GM13976 (cell line): ENCODE data around the gene FAM163B.

Experiments
- DNase-seq: peaks from one replicate; pipeline ENCODE4 v3.0.0; 2012; ENCODE audit warnings: low spot score
- CTCF ChIP-seq: IDR thresholded peaks from 2 replicates; pipeline ENCODE4 v1.5.1; 2012; ENCODE audit warnings: borderline replicate concordance, mild to moderate bottlenecking; ENCODE audit not compliant: insufficient read depth; ENCODE audit errors: extremely low read depth, missing control alignments, control extremely low read depth
- in situ Hi-C: fragments of 300-500 bp; cut with MboI; formaldehyde crosslinking; loops from one replicate; pipeline ENCODE4 v1.12.0; 2022; ENCODE audit warnings: low sequenced_read_pairs, mixed read lengths, inconsistent platforms; ENCODE audit not compliant: unreplicated experiment

Gene FAM163B

GRCh38 chr9:133560944-133561343 lies 48.2 kb downstream of the FAM163B start:
- TF ChIP-seq CTCF, result no peak
- DNase-seq, result no peak
- in situ Hi-C loops, result loop anchor here (25.0 kb wide), 1 partner anchor 451 kb away; no protein-coding TSS in a partner anchor

GRCh38 chr9:133560311-133560710 lies 48.9 kb downstream of the FAM163B start:
- in situ Hi-C loops, result loop anchor here (25.0 kb wide), 1 partner anchor 452 kb away; no protein-coding TSS in a partner anchor
- no peak for DNase-seq

GRCh38 chr9:133558191-133559126 lies 50.7 kb downstream of the FAM163B start:
- in situ Hi-C loops, result loop anchor here (25.0 kb wide), 1 partner anchor 454 kb away; no protein-coding TSS in a partner anchor
- DNase-seq, result peak; percentile 89
- TF ChIP-seq CTCF, result no peak

More at GRCh38 chr9:133560311-133560710, 48.9 kb downstream of the FAM163B start:
- no peak for TF ChIP-seq CTCF

DNA sequence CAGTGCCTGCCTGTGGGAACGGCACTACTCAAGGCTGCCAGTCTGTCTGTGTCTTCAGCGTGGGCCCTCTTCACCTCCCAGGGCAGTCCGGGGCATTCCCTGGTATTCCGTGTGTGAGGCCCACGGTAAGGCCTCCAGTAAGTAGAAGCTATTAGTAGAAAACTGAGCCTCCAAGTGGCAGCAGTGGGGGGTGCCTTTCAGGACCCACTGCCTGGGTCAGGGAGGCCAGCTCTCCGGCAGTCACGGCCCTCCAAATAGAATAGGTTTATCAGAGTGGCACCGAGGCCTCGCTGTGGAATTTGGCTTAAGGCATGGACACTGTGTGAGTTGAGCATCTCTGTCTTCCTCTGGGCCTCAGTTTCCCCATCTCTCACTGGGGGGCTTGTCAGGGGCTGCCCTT lies 51.6 kb downstream of the FAM163B start:
- no peak for DNase-seq
- in situ Hi-C loops, result loop anchor here (25.0 kb wide), 1 partner anchor 455 kb away; no protein-coding TSS in a partner anchor
- no peak for TF ChIP-seq CTCF

- in situ Hi-C loops, result loop anchor here (25.0 kb wide), 1 partner anchor 456 kb away; no protein-coding TSS in a partner anchor
- no peak for TF ChIP-seq CTCF
- no peak for DNase-seq
Measured at GRCh38 chr9:133556354-133556753, 52.8 kb downstream of the FAM163B start.

DNA sequence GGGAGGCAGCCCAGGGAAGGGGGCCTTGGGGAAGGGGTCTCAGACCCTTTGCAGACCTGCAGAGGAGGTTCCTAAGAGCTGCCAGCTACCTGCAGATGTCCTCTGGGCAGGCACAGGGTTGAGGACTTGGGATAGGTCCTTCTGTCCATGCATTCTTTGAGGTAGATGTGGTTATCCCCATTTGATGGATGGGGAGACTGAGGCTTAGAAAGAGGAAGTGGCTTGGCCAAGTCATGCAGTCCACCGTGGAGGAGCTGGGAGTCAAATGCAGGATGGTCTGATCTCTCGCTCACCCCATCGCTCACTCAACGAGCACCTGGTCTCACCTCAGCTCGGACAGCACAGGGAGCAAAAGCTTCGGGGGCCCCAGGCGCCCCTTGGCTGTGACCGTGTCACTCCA lies 54.5 kb downstream of the FAM163B start:
- TF ChIP-seq CTCF, result no peak
- in situ Hi-C loops, result loop anchor here (25.0 kb wide), 1 partner anchor 458 kb away; no protein-coding TSS in a partner anchor
- no peak for DNase-seq
